ENCODE measurements around the gene TTC27.
"Not testable (repeated sequence)": the region's sequence is repeated elsewhere in the genome, so short reads cannot be mapped to it uniquely, and the experiment has no call there.

Gene TTC27

DNA sequence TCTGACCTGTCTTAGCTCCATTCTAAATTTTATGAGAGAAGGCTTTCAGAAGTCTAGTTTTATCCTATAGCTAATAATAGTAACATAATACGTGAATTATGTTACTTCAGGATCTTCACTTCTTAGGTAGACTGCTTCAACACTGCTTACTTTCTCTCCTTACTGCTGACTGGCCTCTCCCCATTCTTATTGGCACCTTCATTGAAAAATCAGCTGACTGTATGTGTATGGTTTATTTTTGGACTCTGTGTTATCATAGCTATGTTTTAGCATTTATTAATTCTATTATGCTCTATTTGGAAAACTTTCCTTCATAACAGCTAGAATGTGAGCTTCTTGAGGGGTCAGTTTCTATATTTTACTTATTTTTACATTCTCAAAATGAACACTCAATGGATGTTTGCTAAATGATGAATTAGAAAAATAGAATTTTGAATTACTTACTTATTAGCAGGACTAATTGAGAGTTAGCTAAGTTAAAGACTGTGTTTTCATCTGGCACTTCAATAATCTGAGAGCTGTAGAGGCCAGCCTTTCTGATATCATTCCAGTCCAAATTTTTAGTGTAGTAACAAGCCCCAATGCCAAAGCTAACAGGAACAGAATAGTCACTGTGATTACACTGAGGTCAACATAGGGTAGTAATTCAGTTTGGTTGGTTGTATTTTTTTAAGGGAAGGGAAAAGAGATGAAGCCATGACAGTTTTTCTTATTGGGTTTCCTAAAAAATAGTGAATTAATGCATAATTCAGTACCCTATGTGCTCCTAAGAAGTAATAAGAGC, 92.3 kb downstream of the TTC27 start:
- no peak for DNase-seq (ENCODE audit: low read depth in 2 of 2)

GRCh38 chr2:32720771-32721170, 92.9 kb downstream of the TTC27 start:
- no peak for DNase-seq (ENCODE audit: low read depth in 2 of 2)

DNA sequence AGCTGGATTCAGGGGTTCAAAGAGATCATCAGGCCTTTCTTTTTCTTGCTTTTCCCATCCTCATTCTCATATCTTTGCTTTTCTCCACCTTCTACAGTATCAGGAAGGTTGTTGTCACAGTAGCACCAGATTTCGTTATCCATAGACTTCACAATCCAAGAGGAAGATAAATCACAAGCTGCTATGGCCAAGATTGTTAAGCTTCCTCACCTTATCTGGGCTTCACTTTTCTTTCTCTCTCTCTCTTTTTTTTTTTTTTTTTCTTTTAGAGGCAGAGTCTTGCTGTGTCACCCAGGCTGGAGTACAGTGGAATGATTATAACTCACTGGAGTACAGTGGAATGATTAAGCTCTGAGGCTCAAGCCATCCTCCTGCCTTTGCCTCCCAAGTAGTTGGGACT, 93.5 kb downstream of the TTC27 start:
- no peak for DNase-seq (ENCODE audit: low read depth in 2 of 2)

DNA sequence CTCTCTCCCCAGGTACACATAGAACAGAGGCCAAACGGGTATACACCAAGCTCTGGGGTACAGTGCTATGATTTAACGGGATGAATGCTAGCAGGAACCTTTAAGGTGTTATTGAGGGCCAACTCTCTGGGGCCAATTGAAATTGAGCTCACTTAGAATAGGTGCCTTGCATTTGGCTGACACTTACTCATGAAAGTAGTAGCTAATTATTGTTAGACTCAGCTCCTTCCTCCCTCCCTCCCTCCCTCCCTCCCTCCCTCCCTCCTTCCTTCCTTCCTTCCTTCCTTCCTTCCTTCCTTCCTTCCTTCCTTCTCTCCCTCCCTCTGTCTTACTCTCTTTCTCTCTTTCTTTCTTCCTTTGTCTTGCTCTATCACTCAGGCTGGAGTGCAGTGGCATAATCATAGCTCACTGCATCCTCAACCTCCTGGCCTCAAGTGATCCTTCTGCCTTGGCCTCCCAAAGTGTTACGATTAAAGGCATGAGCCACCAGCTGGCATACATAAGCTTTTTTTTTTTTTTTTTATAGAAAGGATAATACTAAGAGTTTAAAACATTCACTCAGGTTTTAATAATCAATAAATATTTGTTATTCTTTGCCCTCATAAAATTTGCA, 95.7 kb downstream of the TTC27 start:
- DNase-seq (ENCODE audit: low read depth in 2 of 2), result no peak

DNA sequence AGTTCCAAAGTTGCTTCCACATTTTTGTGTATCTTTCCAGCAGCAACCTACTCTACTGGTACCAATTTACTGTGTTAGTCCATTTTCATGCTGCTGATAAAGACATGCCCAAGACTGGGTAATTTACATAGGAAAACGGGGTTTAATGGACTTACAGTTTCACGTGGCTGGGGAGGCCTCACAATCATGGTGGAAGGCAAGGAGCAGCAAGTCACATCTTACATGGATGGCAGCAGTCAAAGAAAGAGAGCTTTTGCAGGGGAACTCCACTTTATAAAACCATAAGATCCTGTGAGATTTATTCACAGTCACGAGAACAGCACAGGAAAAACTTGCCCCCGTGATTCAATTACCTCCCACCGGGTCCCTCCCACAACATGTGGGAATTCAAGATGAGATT, 98.8 kb downstream of the TTC27 start:
- not testable (repeated sequence) for DNase-seq (ENCODE audit: low read depth in 2 of 2)

GRCh38 chr2:32727157-32727556, 99.3 kb downstream of the TTC27 start:
- DNase-seq (ENCODE audit: low read depth in 2 of 2), result no peak

GRCh38 chr2:32730958-32731357, 103.1 kb downstream of the TTC27 start:
- DNase-seq (ENCODE audit: low read depth in 2 of 2), result not testable (repeated sequence)

GRCh38 chr2:32732120-32732519, 104.3 kb downstream of the TTC27 start:
- no peak for DNase-seq (ENCODE audit: low read depth in 2 of 2)

GRCh38 chr2:32732912-32733472, 105.1 kb downstream of the TTC27 start:
- no peak for DNase-seq (ENCODE audit: low read depth in 2 of 2)

- DNase-seq (ENCODE audit: low read depth in 2 of 2), result no peak
These were observed 107.5 kb downstream of the TTC27 start for GRCh38 chr2:32735348-32735747.

GRCh38 chr2:32738939-32739338, 111.1 kb downstream of the TTC27 start:
- DNase-seq (ENCODE audit: low read depth in 2 of 2), result no peak

DNA sequence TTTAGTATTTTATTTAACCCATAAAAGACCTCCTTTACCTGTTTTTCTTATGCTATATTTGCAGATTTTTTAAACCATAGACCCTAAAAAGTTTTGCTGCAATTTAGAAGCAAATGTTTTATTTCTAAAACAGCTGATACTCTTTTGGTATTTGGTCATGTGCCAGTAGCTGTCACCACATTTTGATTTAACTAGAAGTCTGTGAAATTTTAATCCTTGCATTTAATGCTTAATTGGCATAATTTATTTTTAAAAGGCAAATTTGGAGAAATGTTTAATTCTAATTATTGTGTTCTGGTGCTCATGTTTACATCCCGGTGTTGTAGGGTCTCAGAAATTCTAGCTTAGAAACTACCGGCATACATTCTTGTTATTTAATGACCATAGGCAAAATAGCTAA, 111.8 kb downstream of the TTC27 start:
- no peak for DNase-seq (ENCODE audit: low read depth in 2 of 2)

GRCh38 chr2:32741575-32741974, 113.7 kb downstream of the TTC27 start:
- no peak for DNase-seq (ENCODE audit: low read depth in 2 of 2)

- DNase-seq (ENCODE audit: low read depth in 2 of 2), result no peak
These were observed 114.5 kb downstream of the TTC27 start for GRCh38 chr2:32742376-32742775.

GRCh38 chr2:32743480-32744236, 115.8 kb downstream of the TTC27 start:
- no peak for DNase-seq (ENCODE audit: low read depth in 2 of 2)

DNA sequence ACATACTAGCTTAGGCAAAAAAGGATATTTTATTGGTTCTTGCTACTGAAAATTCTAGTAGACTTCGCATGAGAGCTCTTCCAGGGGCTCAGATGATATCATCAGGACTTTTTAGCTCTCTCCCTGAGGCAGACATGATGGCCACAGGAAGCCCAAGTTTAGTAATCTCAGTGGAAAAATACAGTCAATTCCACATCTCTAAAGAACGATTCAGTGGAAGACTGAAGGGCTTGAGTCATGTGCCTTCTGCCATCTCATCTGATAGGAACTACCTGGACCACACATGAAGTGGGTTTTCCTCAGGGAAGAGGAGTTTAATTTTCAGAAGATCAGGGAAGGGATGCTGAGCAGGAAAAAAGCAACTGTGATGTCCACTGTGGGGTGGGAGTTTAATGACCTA, 117.3 kb downstream of the TTC27 start:
- DNase-seq (ENCODE audit: low read depth in 2 of 2), result no peak

DNA sequence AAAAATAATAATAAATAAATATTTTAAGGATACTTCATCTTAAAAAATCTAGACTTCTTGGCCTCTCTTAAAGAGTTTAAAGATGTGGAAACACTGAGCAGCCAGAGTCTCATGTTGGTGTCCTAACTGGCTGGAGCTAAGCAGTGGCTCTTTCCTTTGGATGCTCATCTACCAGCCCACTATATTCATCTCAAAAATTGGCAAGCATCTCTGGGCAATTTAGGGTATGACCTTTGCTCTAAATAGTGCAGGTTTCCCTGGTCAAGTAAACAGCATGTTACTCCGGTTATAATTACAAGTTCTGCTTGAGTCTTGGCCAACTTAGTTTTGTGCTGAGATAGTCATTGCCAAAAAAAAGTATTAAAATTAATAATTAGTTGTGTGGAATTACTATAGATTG, 117.8 kb downstream of the TTC27 start:
- no peak for DNase-seq (ENCODE audit: low read depth in 2 of 2)

- DNase-seq (ENCODE audit: low read depth in 2 of 2), result no peak
These were observed 118.8 kb downstream of the TTC27 start for GRCh38 chr2:32746669-32747068.

GRCh38 chr2:32748158-32748557, 120.3 kb downstream of the TTC27 start:
- DNase-seq (ENCODE audit: low read depth in 2 of 2), result no peak

DNA sequence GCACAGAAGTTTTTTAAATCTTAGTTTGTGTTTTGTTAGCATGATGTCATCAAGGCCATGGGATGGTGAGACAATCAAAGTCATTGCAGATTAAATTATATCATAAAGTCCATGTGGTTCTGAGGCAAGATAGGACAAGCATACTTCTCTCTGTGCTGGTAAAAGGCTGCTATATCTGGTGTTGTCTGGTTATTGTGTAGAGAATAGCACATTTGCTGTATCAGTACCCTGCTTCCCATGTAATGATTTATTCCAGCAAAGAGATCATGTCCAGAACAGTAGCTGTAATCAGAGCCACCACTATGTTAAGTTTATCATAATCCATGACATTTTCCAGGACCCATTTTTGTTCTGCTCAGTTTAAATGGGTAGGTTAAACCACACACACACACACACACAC, 123.0 kb downstream of the TTC27 start:
- no peak for DNase-seq (ENCODE audit: low read depth in 2 of 2)

GRCh38 chr2:32752205-32752604, 124.4 kb downstream of the TTC27 start:
- no peak for DNase-seq (ENCODE audit: low read depth in 2 of 2)

DNA sequence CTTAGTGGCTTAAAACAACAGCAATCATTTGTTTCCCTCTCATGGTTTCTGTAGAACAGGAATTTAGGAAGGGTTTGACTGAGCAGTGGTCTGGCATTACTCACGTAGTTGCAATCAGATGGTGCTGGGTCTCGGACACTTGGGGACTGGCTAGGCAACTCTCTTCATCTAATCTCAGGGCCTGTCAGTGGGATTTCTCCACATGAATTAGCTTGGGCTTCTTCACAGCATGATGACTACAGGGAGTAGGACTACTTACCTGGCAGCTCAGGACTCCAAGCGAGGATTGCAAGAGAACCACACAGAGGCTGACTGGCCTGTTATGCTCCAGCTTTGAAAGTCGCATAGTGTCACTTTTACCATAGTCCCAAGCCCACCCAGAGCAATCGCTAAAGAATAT, 125.1 kb downstream of the TTC27 start:
- DNase-seq (ENCODE audit: low read depth in 2 of 2), result no peak

- not testable (repeated sequence) for DNase-seq (ENCODE audit: low read depth in 2 of 2)
These were observed 126.8 kb downstream of the TTC27 start for GRCh38 chr2:32754676-32755075.

Data from stimulated activated CD8-positive, alpha-beta memory T cell treated with anti-CD3 and anti-CD28 coated beads, Interleukin-15, amount 100 ng/mL, for 48 hours (primary cell).